Measurements from ENCODE around the gene BPIFA3.

BPIFA3 gene

DNA sequence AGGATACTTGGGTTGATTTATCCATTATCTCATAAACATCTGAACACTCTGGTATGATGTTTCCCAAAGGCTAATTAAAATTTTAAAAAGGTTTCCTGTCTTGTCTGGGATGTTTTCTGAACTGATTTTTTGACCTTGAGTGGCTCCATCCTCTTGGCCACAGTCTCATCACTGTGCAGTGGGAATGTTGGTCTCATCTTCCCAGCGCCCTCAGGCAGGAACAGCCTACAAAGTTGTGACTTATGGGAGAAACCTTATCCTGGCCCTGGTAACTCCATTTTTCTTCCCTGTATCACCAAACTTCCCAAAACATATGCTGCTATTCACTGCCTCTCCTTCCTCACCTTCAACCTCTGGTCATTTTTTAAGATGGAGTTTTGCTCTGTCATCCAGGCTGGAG is 6.8 kb upstream of the BPIFA3 start:
- TF ChIP-seq CTCF (IDR thresholded peaks at IDR 0.05; ENCODE audit: low read depth, low read length): no peak
- H3K4me3 ChIP-seq (replicated peaks in 1 of 2; ENCODE audit: low read depth in 2 of 2, low read length in 2 of 2): no peak overlapping the region
- no peak for DNase-seq (ENCODE audit: low read depth in 2 of 2)

GRCh38 chr20:33211817-33212424 is 5.2 kb upstream of the BPIFA3 start:
- TF ChIP-seq CTCF (IDR thresholded peaks at IDR 0.05; ENCODE audit: low read depth, low read length): peak; percentile 47
- no peak overlapping the region for H3K4me3 ChIP-seq (replicated peaks in 1 of 2; ENCODE audit: low read depth in 2 of 2, low read length in 2 of 2)
- peak; percentile 49 to 57 for DNase-seq (ENCODE audit: low read depth in 2 of 2)

DNA sequence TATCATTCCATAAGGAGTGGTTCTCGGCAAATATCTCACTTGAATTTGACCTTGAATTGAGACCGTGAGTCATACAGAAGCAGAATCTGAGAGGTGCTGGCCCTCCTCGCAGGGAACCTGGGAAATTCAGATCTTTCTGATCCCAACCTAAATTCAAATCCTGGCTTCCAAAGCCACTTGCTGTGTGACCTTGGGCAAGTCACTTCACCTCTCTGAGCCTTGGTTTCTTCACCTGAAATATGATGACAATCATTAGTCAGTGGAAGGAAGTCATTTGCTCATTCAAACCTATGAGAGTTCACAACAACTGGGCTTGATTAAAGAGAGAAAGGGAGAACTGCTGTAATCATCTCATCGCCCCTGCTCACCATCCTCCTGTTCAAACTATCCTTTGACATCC is 7.2 kb downstream of the BPIFA3 start:
- no peak for TF ChIP-seq CTCF (IDR thresholded peaks at IDR 0.05; ENCODE audit: low read depth, low read length)
- no peak for DNase-seq (ENCODE audit: low read depth in 2 of 2)
- H3K4me3 ChIP-seq (replicated peaks in 1 of 2; ENCODE audit: low read depth in 2 of 2, low read length in 2 of 2): no peak overlapping the region

DNA sequence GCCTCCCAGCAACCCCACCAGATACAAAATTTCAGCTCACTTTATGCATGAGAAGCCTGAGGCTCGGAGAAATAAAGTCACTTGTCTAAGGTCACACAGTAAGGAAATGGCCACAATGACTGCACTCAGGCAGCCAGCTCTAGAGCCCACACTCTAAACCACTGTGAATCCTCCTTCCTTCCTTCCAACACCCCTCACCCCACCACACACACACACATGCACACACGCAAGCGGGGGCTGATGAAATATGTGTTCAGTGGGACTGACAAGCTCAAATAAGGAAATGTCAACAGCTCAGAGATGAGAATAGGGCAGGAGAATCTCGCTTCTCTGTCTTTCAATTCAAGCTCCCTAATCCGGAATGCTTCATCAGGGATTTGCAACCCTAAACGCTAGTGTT is 12.7 kb downstream of the BPIFA3 start:
- no peak for DNase-seq (ENCODE audit: low read depth in 2 of 2)
- TF ChIP-seq CTCF (IDR thresholded peaks at IDR 0.05; ENCODE audit: low read depth, low read length): no peak
- H3K4me3 ChIP-seq (replicated peaks in 1 of 2; ENCODE audit: low read depth in 2 of 2, low read length in 2 of 2): no peak overlapping the region

DNA sequence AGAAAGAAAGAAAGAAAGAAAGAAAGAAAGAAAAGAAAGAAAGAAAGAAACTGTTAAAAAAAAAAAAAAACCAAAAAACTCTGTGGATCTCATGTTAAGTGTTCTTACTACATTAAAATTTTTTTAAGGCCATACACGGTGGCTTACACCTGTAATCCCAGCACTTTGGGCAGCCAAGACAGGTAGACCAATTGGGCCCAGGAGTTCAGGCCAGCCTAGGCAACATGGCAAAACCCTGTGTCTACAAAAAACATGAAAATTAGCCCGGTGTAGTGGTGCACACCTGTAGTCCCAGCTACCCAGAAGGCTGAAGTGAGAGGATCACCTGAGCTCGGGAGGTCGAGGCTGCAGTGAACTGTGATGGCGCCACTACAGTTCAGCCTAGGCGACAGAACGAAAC is 14.1 kb downstream of the BPIFA3 start:
- DNase-seq (ENCODE audit: low read depth in 2 of 2): no peak
- no peak overlapping the region for H3K4me3 ChIP-seq (replicated peaks in 1 of 2; ENCODE audit: low read depth in 2 of 2, low read length in 2 of 2)
- TF ChIP-seq CTCF (IDR thresholded peaks at IDR 0.05; ENCODE audit: low read depth, low read length): no peak

DNA sequence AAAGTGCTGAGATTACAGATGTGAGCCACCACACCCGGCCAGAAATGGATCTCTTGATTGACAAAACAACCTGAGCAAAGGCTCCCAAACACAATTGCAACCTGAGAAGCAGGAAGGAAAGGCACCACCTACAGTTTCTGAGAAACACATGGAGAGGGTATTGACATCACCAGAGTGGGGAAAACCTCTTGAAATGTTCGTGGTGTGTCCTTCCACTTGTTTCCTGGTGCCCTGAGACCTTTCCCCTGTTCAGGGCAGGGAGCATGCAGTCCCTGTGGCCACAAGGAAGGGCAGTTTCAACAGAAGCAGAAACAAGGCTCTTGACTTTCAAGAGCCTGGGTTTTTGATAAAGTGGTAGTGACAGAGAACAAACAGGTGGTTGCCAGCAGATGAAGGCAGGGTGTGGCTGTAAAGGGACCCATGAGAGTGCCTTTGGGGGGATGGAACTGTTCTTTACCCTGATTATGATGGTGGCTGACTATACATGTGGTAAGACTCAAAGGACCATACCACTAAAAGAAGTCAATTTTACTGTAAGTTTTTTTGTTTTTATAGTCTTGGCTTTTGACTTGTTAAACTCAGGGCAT is 15.4 kb downstream of the BPIFA3 start:
- no peak for DNase-seq (ENCODE audit: low read depth in 2 of 2)
- TF ChIP-seq CTCF (IDR thresholded peaks at IDR 0.05; ENCODE audit: low read depth, low read length): no peak
- no peak overlapping the region for H3K4me3 ChIP-seq (replicated peaks in 1 of 2; ENCODE audit: low read depth in 2 of 2, low read length in 2 of 2)
